MM.1S (cell line): ENCODE data around the gene ZNF333.

Experiments
- DNase-seq: peaks from one replicate; pipeline ENCODE4 v3.0.0-alpha.2; 2015
- H2AFZ ChIP-seq: fragments of 300-600 bp; sonication (generic); 2 replicates; pipeline ENCODE4 v1.6.0; 2016; ENCODE audit warnings: antibody characterized with exemption, low read length
- H3F3A ChIP-seq: fragments of 300-600 bp; sonication (generic); 2 replicates; pipeline ENCODE4 v1.6.1; 2016; ENCODE audit warnings: mild to moderate bottlenecking, antibody characterized with exemption, low read length, moderate library complexity, mixed read lengths; ENCODE audit not compliant: insufficient read depth
- H3K27ac ChIP-seq: fragments of 300-600 bp; sonication (generic); 2 replicates; pipeline ENCODE4 v1.5.1; 2016; ENCODE audit warnings: mild to moderate bottlenecking, low read length
- H3K27me3 ChIP-seq: fragments of 300-600 bp; sonication (generic); replicated peaks from 2 replicates; pipeline ENCODE4 v1.6.0; 2016; ENCODE audit warnings: low read length; ENCODE audit not compliant: insufficient read depth
- H3K36me3 ChIP-seq: fragments of 300-600 bp; sonication (generic); replicated peaks from 2 replicates; pipeline ENCODE4 v1.6.1; 2016; ENCODE audit warnings: mild to moderate bottlenecking, low read length, mixed read lengths; ENCODE audit not compliant: insufficient read depth
- H3K4me1 ChIP-seq: fragments of 300-600 bp; sonication (generic); 2 replicates; pipeline ENCODE4 v1.6.1; 2016; ENCODE audit warnings: low read length, mixed read lengths
- H3K4me2 ChIP-seq: fragments of 300-600 bp; sonication (generic); 2 replicates; pipeline ENCODE4 v1.6.0; 2016; ENCODE audit warnings: low read depth, low read length
- H3K4me3 ChIP-seq: fragments of 300-600 bp; sonication (generic); 2 replicates; pipeline ENCODE4 v1.5.1; 2016; ENCODE audit warnings: low read length, mixed read lengths
- H3K79me2 ChIP-seq: fragments of 300-600 bp; sonication (generic); 2 replicates; pipeline ENCODE4 v1.6.1; 2016; ENCODE audit warnings: mixed run types, low read length, mixed read lengths
- H3K9ac ChIP-seq: fragments of 300-600 bp; sonication (generic); 2 replicates; pipeline ENCODE4 v1.6.1; 2016; ENCODE audit warnings: low read length, mixed read lengths
- H3K9me2 ChIP-seq: fragments of 300-600 bp; sonication (generic); replicated peaks from 2 replicates; pipeline ENCODE4 v1.6.1; 2016; ENCODE audit warnings: mild to moderate bottlenecking, low read length, mixed read lengths; ENCODE audit not compliant: insufficient read depth
- H3K9me3 ChIP-seq: fragments of 300-600 bp; sonication (generic); replicated peaks from 2 replicates; pipeline ENCODE4 v1.6.1; 2016; ENCODE audit warnings: mild to moderate bottlenecking, low read length, mixed read lengths; ENCODE audit not compliant: insufficient read depth
- H4K20me1 ChIP-seq: fragments of 300-600 bp; sonication (generic); 2 replicates; pipeline ENCODE4 v1.6.1; 2016; ENCODE audit warnings: mild to moderate bottlenecking, low read length, moderate library complexity, mixed read lengths; ENCODE audit not compliant: insufficient read depth
- CTCF ChIP-seq: fragments of 300-600 bp; sonication (generic); IDR thresholded peaks from 2 replicates; pipeline ENCODE4 v1.5.1; 2016; ENCODE audit warnings: antibody characterized with exemption, low read length, mixed read lengths
- EZH2 ChIP-seq: fragments of 300-600 bp; sonication (generic); optimal IDR thresholded peaks from 2 replicates; pipeline ENCODE3; 2017; ENCODE audit warnings: low read depth, mild to moderate bottlenecking, antibody characterized with exemption, low read length, mixed read lengths
- EZH2phosphoT487 ChIP-seq: fragments of 300-600 bp; sonication (generic); IDR thresholded peaks from 2 replicates; pipeline ENCODE4 v1.6.1; 2018; ENCODE audit warnings: antibody characterized with exemption, low read length

The ZNF333 gene

GRCh38 chr19:14689598-14690503, at the start of gene ZNF333:
ZNF333 (plus strand) TSS chr19:14690048; CDS start chr19:14693492, 3,444 bp downstream.
- peak within 1 kb of the TSS; percentile 77 for H3K4me2 ChIP-seq
- H3K27ac ChIP-seq, result peak within 1 kb of the TSS; percentile 92
- H3K27me3 ChIP-seq, result peaks cover 6% of the 10 kb centered on the region
- no peaks in the 10 kb centered on the region for H3K9me2 ChIP-seq
- peak within 1 kb of the TSS; percentile 81 for H2AFZ ChIP-seq
- H3K4me3 ChIP-seq, result peak within 1 kb of the TSS; percentile 82
- H3K36me3 ChIP-seq, result no peaks in the 10 kb centered on the region
- H4K20me1 ChIP-seq, result no peaks in the 10 kb centered on the region
- DNase-seq, result peak; percentile 92
- H3F3A ChIP-seq, result 0 out of 2 replicates have a peak, but pooled peaks cover 4% of the 10 kb centered on the region
- peak within 1 kb of the TSS; percentile 84 for H3K9ac ChIP-seq
- H3K9me3 ChIP-seq, result no peaks in the 10 kb centered on the region
- no peaks in the 10 kb centered on the region for H3K4me1 ChIP-seq
- no peaks in the 10 kb centered on the region for H3K79me2 ChIP-seq
- TF ChIP-seq EZH2phosphoT487 (no peak), EZH2 (no peak), CTCF (no peak)

DNA sequence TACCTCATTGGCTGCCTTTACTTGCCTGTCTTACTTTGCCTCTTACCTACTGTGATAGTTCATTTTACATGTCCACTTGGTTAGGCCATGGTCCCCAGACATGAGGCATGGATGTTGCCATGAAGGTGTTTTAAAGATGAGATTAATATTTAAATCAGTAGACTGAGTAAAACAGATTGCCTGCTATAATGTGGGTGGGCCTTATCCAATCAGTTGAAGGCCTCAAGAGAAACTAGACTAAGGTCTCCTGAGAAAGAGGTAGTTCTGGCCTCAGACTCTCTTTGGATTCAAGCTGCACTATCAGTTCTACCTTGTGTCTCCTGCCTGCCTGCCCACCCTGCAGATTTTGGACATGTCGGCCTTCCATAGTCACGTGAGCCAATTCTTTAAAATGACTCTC, 41.3 kb upstream of the ZNF333 start:
- no peak for DNase-seq
- Histone ChIP-seq H3K79me2 (no peaks in the 10 kb centered on the region), H3K4me2 (no peak overlapping the region), H3K27me3 (peaks cover 61% of the 10 kb centered on the region), H3K27ac (no peak overlapping the region), H3K4me3 (no peak overlapping the region), H3K9ac (no peak overlapping the region), H3F3A (no peaks in the 10 kb centered on the region), H3K9me3 (no peaks in the 10 kb centered on the region), H2AFZ (no peak overlapping the region), H3K9me2 (no peaks in the 10 kb centered on the region), H3K36me3 (no peaks in the 10 kb centered on the region), H3K4me1 (no peaks in the 10 kb centered on the region), H4K20me1 (no peaks in the 10 kb centered on the region)
- TF ChIP-seq CTCF (no peak), EZH2 (no peak), EZH2phosphoT487 (no peak)

DNA sequence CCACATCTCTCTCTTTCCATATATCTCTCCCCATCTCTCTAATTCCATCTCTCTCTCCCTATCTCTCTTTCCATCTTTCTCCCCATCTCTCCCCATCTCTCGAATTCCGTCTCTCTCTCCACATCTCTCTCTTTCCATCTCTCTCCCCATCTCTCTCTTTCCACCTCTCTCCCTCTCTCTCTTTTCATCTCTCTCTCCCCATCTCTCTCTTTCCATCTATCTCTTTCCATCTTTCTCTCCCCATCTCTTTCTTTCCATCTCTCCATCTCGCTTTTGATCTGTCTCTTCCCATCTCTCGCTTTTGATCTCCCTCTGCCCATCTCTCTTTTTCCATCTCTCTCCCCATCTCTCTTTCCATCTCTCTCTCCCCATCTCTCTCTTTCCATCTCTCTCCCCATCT, 40.8 kb upstream of the ZNF333 start:
- no peaks in the 10 kb centered on the region for H4K20me1 ChIP-seq
- no peaks in the 10 kb centered on the region for H3K9me3 ChIP-seq
- no peak for TF ChIP-seq EZH2phosphoT487
- no peak for TF ChIP-seq EZH2
- TF ChIP-seq CTCF, result no peak
- H3K79me2 ChIP-seq, result no peaks in the 10 kb centered on the region
- H3K36me3 ChIP-seq, result no peaks in the 10 kb centered on the region
- H3K9me2 ChIP-seq, result no peaks in the 10 kb centered on the region
- H3K4me2 ChIP-seq, result no peak overlapping the region
- H2AFZ ChIP-seq, result no peak overlapping the region
- no peaks in the 10 kb centered on the region for H3F3A ChIP-seq
- H3K4me3 ChIP-seq, result no peak overlapping the region
- no peaks in the 10 kb centered on the region for H3K4me1 ChIP-seq
- H3K27ac ChIP-seq, result no peak overlapping the region
- peaks cover 61% of the 10 kb centered on the region for H3K27me3 ChIP-seq
- H3K9ac ChIP-seq, result no peak overlapping the region
- DNase-seq, result no peak
